Fibroblast of skin of left quadriceps (primary cell): ENCODE data around the gene PUM1.
"Not testable (repeated sequence)": the region's sequence is repeated elsewhere in the genome, so short reads cannot be mapped to it uniquely, and the experiment has no call there.

Experiments
- DNase-seq, 2 experiments: peaks; one replicate each; pipeline ENCODE4 v3.0.0-alpha.2; 2013; ENCODE audit warnings: low read depth in 2 of 2

The PUM1 gene

GRCh38 chr1:30966690-30967369 lies 98.7 kb downstream of the PUM1 start:
- DNase-seq, result peak in 1 of 2 experiments; percentile 22

DNA sequence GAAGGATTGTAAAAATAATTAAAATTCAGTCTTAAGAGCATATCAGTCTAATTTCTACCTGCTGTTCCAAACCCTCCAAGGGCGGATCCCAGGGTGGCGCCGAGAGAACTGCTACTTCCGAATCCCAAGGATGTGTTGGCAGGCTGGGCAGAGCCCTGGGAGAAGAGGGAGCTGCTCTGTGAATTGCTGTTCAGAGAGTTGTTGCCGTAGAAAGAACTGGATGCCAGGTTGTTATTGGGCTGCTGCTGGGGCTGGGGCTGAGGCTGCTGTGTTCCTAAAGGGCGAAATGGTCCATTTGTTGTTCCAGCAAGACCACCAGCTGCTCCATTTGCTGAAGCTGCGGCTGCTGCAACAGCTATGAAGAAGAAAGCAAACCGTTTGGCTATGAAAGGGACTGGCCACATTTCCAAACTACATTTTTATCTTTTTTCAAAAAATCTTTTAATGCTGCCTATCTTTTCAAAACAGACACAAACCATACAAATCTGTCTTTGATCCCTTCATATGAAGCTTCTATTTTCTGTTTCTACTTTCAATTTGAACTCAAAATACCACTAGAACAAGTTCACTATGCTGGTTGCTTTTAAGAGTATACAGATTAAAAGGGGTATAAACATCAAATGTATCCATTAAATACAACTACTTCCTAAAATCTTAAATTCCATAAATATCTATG lies 99.5 kb downstream of the PUM1 start:
- no peak for DNase-seq

GRCh38 chr1:30964706-30965105 lies 100.8 kb downstream of the PUM1 start:
- no peak for DNase-seq

DNA sequence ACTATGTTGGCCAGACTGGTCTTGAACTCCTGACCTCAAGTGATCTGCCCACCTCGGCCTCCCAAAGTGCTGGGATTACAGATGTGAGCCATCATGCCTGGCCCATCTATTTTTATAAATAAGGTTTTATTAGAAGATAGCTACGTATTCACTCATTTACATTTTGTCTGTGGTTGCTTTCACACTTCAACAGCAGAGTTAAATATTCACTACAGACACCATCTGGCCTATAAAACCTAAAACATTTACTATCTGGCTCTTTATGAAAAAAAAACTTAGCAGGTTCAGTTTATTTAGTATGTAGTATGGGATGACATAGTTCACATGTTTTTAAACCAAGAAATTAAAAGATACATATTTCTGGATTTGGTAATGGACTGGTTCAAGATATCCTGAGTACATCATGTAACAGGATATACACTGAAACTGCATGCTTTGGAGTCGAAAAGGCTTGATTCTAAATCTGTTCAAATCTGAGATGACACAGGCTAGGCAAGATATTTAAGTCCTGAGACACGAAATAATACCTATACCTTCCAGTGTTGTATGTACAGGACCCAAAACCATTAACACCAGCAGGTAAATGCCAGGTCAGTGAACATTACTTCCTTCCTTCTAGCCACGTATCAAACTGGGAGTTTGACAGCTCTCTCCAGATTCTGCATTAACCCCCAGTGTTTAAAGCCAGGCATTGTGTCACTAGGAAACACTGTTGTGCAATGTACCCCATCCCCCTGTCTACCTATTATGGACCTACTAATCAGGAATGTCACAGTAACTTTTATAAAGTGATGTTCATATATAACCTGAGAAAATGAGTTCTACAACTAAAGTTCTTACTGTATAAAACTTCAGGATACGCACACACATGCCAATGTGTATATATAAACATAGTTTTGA lies 102.7 kb downstream of the PUM1 start:
- DNase-seq, result no peak

GRCh38 chr1:30957560-30958222 lies 107.8 kb downstream of the PUM1 start:
- no peak for DNase-seq

- peak; percentile 44 to 52 for DNase-seq
Observed at GRCh38 chr1:30955448-30956015, 110.0 kb downstream of the PUM1 start.

DNA sequence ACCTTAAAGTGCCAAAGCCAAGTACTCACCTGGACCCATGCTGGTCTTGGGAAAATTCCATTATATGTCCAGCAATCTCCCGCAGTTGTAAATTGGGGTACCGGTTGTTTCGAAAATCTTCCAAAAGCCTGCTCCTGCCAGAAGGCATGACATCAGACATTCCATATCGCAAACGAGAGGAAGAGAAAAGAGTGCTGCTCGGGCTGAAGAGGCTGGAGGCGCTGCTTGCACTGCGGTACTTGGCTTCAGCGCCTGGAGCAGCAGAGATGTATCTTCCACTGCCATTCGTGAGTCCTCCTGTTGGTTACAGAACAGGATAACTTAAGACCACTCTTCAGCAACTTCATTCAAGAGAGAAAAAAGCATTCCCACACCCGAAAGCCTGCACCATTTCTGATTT lies 111.8 kb downstream of the PUM1 start:
- no peak for DNase-seq

DNA sequence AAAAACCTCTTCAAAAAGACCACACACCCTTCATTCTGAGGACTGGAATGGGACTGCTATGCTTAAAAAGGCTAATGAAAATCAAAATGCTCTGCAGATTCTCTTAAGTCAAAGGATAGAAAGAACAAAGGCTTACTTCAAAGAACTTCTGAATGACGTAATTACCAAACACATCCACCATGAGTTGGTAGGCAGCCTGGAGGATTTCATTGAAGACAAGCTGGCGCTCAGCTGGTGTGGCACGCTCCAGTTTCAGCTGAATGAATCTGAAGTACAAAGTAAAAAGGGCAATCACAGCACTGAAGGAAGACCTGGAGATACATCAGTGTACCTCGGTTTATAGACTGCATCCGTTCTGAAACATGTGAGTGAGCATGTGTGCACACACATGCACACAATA lies 113.4 kb downstream of the PUM1 start:
- no peak for DNase-seq

- no peak for DNase-seq
Observed at GRCh38 chr1:30950700-30951099, 114.8 kb downstream of the PUM1 start.

DNA sequence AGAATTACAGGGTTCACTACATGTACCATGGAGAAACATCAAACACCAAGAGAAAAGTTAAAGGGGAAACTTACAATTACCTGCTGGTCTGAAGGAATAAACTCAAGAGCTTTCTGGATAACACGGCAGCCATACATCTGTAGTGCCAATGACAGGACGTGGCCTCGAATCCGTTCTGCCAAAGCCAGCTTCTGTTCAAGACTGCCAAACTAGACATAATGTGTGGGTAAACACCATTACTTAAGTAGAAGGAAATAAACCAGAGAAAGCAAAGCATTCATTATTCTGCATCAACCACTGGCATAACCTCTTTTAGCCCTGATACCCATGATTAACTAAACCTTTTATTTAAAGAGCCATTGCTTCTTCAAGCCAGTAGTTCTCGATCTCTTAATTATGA lies 115.5 kb downstream of the PUM1 start:
- DNase-seq, result no peak

DNA sequence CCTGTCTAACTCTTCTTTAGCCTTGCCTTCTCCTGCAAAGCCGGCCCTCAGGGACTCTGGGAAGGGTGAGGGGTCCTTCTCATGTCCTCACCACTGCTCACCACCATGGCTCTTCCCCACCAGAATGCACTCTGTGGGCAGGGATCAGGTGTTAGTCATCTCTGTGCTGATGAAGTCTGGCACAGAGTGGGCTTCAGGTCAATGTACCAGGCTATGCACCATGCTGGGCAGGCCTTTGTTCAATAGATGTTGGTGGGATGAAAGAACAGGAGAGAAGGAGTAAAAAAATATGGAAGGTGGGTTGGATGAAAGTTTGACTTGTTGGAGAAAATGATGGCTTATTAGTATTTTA lies 116.1 kb downstream of the PUM1 start:
- DNase-seq, result not testable (repeated sequence)

- peak in 1 of 2 experiments; percentile 20 for DNase-seq
Observed at GRCh38 chr1:30948813-30949486, 116.6 kb downstream of the PUM1 start.

DNA sequence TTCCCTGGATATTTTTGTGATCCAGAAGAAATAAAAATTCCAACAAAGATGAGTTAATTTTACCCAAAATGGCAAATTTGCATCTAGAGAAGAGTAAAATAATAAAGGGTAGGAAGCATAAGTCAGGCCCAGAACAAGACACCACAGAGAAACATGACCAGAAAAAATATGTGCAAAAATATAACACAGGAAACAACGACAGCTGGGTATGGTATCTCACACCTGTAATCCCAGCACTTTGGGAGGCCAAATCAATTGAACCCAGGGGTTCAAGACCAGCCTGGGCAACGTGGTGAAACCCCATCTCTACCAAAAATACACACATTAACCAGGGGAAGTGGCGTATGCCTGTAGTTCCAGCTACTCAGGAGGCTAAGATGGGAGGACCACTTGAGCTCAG lies 117.2 kb downstream of the PUM1 start:
- DNase-seq, result no peak

GRCh38 chr1:30947212-30947611 lies 118.3 kb downstream of the PUM1 start:
- DNase-seq, result no peak

DNA sequence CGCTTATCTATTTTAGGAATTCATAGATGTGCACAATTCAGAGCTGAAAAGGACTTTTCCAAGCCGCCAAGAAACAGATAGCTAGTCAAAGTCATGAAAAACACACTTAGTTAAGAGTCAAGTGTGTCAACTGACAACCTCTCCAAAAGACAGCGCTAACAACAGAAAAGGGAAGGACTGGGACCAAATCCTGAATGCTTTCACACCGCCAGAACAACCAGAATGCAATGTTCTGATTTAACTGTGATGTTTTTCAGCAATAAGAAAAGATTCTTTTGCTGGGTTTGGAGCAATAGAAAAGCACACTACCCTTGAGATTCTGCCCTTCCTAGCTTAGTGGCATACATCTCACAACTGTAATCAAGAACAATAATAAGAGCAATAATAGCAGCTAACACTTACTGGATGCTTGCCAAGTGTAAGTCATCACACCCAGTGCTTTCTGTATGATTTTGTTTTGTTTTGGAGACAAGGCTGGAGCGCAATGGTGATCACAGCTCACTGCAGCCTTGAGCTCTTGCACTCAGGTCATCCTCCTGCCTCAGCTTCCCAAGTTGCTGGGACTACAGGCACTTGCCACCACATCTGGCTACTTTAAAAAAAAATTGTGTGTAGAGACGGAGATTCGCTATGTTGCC lies 123.1 kb downstream of the PUM1 start:
- DNase-seq, result no peak

GRCh38 chr1:30940541-30940940 lies 125.0 kb downstream of the PUM1 start:
- no peak for DNase-seq

DNA sequence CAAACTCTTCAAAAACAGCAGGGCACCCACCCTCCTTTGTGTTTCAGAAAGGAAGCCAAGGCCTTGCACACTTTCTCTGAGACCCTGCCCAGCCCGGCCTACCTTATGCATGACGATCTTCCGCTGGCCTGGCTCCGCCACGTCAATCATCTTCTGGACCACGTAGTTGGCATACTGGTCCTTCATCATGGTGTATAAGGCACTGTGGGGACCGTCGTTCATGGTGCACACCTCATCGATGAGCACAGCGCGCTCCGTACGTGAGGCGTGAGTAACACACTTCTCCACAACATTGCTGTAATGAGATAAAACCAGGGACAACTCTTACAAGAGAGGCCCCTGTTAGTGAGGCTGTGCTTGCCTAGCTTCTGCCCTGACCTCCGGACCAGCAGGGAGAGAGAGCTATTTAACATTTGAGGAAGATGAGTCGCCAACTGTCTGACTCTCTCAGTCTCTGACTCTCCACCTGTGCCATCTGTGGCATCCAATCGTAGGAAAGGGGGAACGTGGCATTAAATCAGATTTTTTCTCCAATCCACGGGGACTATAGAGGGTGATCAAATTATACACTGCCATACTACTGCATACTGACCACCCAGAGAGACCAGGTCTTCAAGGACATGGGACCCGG lies 128.9 kb downstream of the PUM1 start:
- DNase-seq, result no peak

DNA sequence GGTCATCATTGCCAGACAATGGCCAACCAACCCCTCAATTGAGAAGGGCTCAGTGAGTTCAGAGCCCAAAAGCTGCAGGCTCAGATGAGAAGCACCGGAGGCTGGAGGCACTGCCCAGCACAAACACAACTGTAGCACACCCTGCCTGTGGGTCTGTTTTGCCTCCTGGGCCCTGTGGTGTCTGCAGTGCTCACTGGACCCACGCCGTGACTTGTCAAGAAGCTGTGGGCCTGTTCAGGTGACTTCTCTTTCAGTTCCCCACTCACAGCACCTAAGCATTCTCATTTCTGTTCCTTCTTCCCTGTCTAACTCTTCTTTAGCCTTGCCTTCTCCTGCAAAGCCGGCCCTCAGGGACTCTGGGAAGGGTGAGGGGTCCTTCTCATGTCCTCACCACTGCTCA lies 129.8 kb downstream of the PUM1 start:
- DNase-seq, result not testable (repeated sequence)

GRCh38 chr1:30934613-30935012 lies 130.9 kb downstream of the PUM1 start:
- no peak for DNase-seq

DNA sequence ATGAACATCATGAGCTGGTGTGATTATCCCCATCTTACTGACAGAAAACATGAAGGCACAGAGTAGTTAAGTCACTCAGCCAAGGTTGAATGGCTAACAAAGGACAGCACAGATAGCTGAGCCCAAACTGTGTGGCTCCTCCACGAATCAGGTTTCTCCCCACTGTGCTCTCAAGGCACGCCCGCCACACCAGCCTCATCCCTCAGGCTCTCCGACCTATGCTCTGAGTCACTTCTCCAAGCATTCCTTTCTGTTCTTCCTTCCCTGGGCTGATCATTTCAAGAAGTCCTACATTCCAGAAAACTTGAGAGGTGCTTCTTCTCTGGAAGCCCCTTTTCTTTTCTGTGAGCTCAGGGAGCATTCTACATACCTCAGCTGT lies 131.7 kb downstream of the PUM1 start:
- peak in 1 of 2 experiments; percentile 37 for DNase-seq
